HEK293 (cell line): Measurements from ENCODE around the gene PSMD5.

Experiments
- CTCF ChIA-PET: fragments of 350-600 bp; formaldehyde crosslinking; extraction: SDS; loops from one replicate; lab custom pipeline; 2021; ENCODE audit warnings: antibody characterized with exemption; lab: Yijun Ruan, JAX
- POLR2A ChIA-PET: fragments of 300-600 bp; formaldehyde crosslinking; extraction: SDS; loops from one replicate; lab custom pipeline; 2020; ENCODE audit warnings: antibody characterized with exemption, inconsistent platforms; lab: Yijun Ruan, JAX
- H3K27ac ChIP-seq: fragments of 200-500 bp; sonication (Bioruptor generic); 2 replicates; pipeline ENCODE4 v1.5.1; 2014; ENCODE audit warnings: low read depth, low read length, control low read depth, inconsistent platforms; ENCODE audit errors: extremely low read depth
- H3K36me3 ChIP-seq, 2 experiments: fragments of 200-500 bp in 1 of 2; sonication (Bioruptor generic) in 1 of 2; 1 replicate in 1 of 2; 2 replicates in 1 of 2; pipeline ENCODE4 v1.5.1; 2014 to 2017; ENCODE audit warnings: inconsistent platforms in 2 of 2, low read length in 2 of 2; ENCODE audit not compliant: control insufficient read depth in 2 of 2, insufficient read depth in 1 of 2
- H3K4me1 ChIP-seq: fragments of 200-500 bp; sonication (Bioruptor generic); 2 replicates; pipeline ENCODE4 v1.5.1; 2014; ENCODE audit warnings: mild to moderate bottlenecking, low read length, inconsistent platforms; ENCODE audit not compliant: control insufficient read depth, insufficient read depth
- H3K4me3 ChIP-seq: 2 replicates; pipeline ENCODE4 v1.5.1; 2011; ENCODE audit warnings: low read depth, mild to moderate bottlenecking, control low read depth, low read length, moderate library complexity
- H3K9me3 ChIP-seq: fragments of 200-500 bp; sonication (Bioruptor generic); 2 replicates; pipeline ENCODE4 v1.5.1; 2014; ENCODE audit warnings: low read depth, low read length, inconsistent platforms; ENCODE audit not compliant: control insufficient read depth, insufficient read depth
- KLF10 ChIP-seq: fragments of 450-650 bp; IDR thresholded peaks from 2 replicates; pipeline ENCODE4 v1.5.1; 2018; ENCODE audit warnings: missing biosample characterization, mild to moderate bottlenecking, missing genetic modification characterization
- SCRT1 ChIP-seq: fragments of 450-650 bp; formaldehyde crosslinking; IDR thresholded peaks from 2 replicates; pipeline ENCODE4 v1.5.1; 2016; ENCODE audit warnings: missing biosample characterization, missing genetic modification characterization, borderline replicate concordance
- SP3 ChIP-seq: fragments of 450-650 bp; formaldehyde crosslinking; IDR thresholded peaks from 2 replicates; pipeline ENCODE4 v1.5.1; 2016; ENCODE audit warnings: missing biosample characterization, missing genetic modification characterization
- YY2 ChIP-seq: fragments of 450-650 bp; formaldehyde crosslinking; IDR thresholded peaks from 2 replicates; pipeline ENCODE4 v1.5.1; 2016; ENCODE audit warnings: missing biosample characterization, missing genetic modification characterization
- ZBTB49 ChIP-seq: fragments of 450-650 bp; formaldehyde crosslinking; IDR thresholded peaks from 2 replicates; pipeline ENCODE4 v1.5.1; 2016; ENCODE audit warnings: missing biosample characterization, missing genetic modification characterization, low read depth
- ZNF112 ChIP-seq: fragments of 450-650 bp; formaldehyde crosslinking; IDR thresholded peaks from 2 replicates; pipeline ENCODE4 v1.5.0; 2017; ENCODE audit warnings: missing biosample characterization, missing genetic modification characterization
- ZNF146 ChIP-seq: fragments of 450-650 bp; formaldehyde crosslinking; IDR thresholded peaks from 2 replicates; pipeline ENCODE4 v1.5.1; 2016; ENCODE audit warnings: missing biosample characterization, missing genetic modification characterization
- ZNF18 ChIP-seq: fragments of 450-650 bp; formaldehyde crosslinking; IDR thresholded peaks from 2 replicates; pipeline ENCODE4 v1.5.1; 2016; ENCODE audit warnings: missing biosample characterization, missing genetic modification characterization
- ZNF366 ChIP-seq: fragments of 450-650 bp; formaldehyde crosslinking; conservative IDR thresholded peaks from 2 replicates; pipeline ENCODE4 v1.5.1; 2016; ENCODE audit warnings: missing biosample characterization, missing genetic modification characterization
- ZNF394 ChIP-seq: fragments of 450-650 bp; formaldehyde crosslinking; IDR thresholded peaks from 2 replicates; pipeline ENCODE4 v1.5.1; 2016; ENCODE audit warnings: missing biosample characterization, missing genetic modification characterization, mild to moderate bottlenecking, moderate library complexity, borderline replicate concordance
- ZNF529 ChIP-seq: fragments of 450-650 bp; formaldehyde crosslinking; IDR thresholded peaks from 2 replicates; pipeline ENCODE4 v1.5.1; 2017; ENCODE audit warnings: missing genetic modification characterization, missing biosample characterization; ENCODE audit not compliant: insufficient replicate concordance
- ZNF549 ChIP-seq: fragments of 450-650 bp; IDR thresholded peaks from 2 replicates; pipeline ENCODE4 v1.5.1; 2018; ENCODE audit warnings: missing biosample characterization, missing genetic modification characterization, mild to moderate bottlenecking, inconsistent platforms, moderate library complexity
- ZNF571 ChIP-seq: fragments of 450-650 bp; formaldehyde crosslinking; IDR thresholded peaks from 2 replicates; pipeline ENCODE4 v1.5.0; 2017; ENCODE audit warnings: missing biosample characterization, missing genetic modification characterization
- ZNF692 ChIP-seq: fragments of 450-650 bp; formaldehyde crosslinking; IDR thresholded peaks from 2 replicates; pipeline ENCODE4 v1.5.1; 2016; ENCODE audit warnings: missing biosample characterization, missing genetic modification characterization
- ZNF792 ChIP-seq: fragments of 450-650 bp; formaldehyde crosslinking; IDR thresholded peaks from 2 replicates; pipeline ENCODE4 v1.5.1; 2016; ENCODE audit warnings: missing biosample characterization, missing genetic modification characterization

PSMD5 gene

GRCh38 chr9:120792898-120793765 lies 49.6 kb downstream of the PSMD5 start, which contains the start of gene FBXW2 (continued):
- no peak for TF ChIP-seq ZBTB49 (tag by site-specific recombination)

DNA sequence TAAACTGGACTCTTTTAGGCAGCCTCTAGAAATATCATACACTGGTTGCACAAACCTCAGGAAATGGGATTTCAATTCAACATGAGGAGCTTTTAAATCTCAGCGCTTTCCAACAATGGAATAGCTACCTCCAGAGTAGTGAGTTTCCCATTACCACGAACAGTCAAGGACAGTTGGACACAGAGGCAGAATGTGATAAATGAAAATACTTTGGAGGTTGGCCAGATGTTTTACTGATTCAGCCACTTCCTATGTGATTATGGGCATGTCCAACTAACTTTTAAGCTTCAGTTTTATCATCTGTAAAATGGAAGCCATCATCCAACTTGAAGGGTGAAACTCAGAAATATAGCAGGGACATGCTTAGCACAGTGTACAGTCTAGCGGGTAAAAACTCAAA lies 51.6 kb downstream of the PSMD5 start:
- H3K27ac ChIP-seq = no peak overlapping the region
- no peak overlapping the region for H3K4me3 ChIP-seq
- TF ChIP-seq YY2 (tag by site-specific recombination) (no peak), ZNF692 (tag by site-specific recombination) (no peak), SP3 (tag by site-specific recombination) (no peak), ZNF571 (tag by site-specific recombination) (no peak), SCRT1 (tag by site-specific recombination) (no peak), ZNF792 (tag by site-specific recombination) (no peak), ZNF112 (tag by site-specific recombination) (no peak), ZNF366 (no peak)
- TF ChIP-seq, all 188 proteins: peak for 0
- Histone ChIP-seq H3K9me3 (no peaks in the 10 kb centered on the region), H3K4me1 (no peaks in the 10 kb centered on the region), H3K36me3 (peaks cover 5 to 46% of the 10 kb centered on the region in 2 experiments; a peak in 2 of 3 replicates)
- CTCF ChIA-PET = interaction anchor here (0.9 to 1.1 kb wide), 2 partner anchors 35 to 269 kb away, joined by 4 to 5 read pairs; no protein-coding TSS in a partner anchor
- POLR2A ChIA-PET = no interaction called here

DNA sequence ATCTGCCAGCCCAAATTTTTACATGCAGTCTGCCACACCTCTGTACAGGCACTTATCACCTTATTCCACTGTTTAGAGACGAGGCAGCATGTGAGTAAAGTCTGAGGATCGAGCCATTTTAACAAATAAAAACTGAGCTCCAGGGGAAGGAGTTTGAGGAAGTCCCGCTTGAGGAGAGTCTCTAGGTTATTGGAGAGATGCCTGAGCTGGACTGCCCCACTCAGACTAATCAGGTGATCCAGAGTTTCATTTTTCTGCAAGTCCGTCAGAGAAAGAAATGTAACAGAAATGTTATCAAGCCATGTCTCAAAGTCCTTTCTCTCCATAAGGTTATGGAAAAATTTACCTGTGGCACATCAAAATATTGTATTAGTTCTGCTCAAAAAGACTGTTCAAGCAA lies 54.8 kb downstream of the PSMD5 start:
- Histone ChIP-seq H3K4me3 (no peak overlapping the region), H3K9me3 (no peaks in the 10 kb centered on the region), H3K36me3 (peaks cover 11 to 54% of the 10 kb centered on the region in 2 experiments; a peak in 2 of 3 replicates), H3K4me1 (no peaks in the 10 kb centered on the region), H3K27ac (no peak overlapping the region)
- ChIA-PET POLR2A (interaction anchor here (0.6 kb wide), 1 partner anchor 135 kb away, joined by 4 read pairs; no protein-coding TSS in a partner anchor), CTCF (interaction anchor here (0.5 to 0.7 kb wide), 3 partner anchors 58 to 198 kb away, joined by 3 read pairs; no protein-coding TSS in a partner anchor)
- no peak for TF ChIP-seq ZNF529
- TF ChIP-seq ZNF18 = no peak
- no peak for TF ChIP-seq ZNF549 (tag by site-specific recombination)
- no peak for TF ChIP-seq ZNF394
- TF ChIP-seq ZNF146 (tag by site-specific recombination) = no peak
- TF ChIP-seq KLF10 (tag by site-specific recombination) = no peak
